ENCODE data around the gene RYR2. TPM values are rescaled to one million over a fixed set of nuclear protein-coding genes. Genes with fewer than 3 reads are reported as not detected.

RYR2 gene
- total RNA-seq, 1 experiment from 2014 or later, result 0.90 TPM

DNA sequence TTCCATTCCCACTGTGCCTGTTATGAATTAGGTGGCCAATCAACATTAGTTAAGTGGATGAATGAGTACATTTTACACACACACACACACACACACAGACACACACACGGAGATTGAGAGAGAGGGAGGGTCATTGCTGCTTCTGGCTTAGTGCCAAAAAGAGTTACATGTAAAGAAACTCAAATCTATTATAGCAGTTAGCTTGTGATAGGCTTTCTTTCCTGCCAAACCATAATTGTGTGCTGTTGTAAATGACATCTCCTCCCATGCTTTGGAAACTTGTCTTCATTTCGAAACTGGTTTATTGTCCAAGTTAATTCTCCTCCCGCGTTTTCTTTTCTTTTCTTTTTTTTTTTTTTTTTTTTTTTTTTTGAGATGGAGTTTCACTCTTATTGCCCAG is 36.3 kb upstream of the RYR2 start:
- H3K36me3 Mint-ChIP-seq (ENCODE audit: insufficient read depth, unreplicated experiment), result no peaks in the 10 kb centered on the region
- intact Hi-C loops (cut with micrococcal nuclease; ENCODE audit: unreplicated experiment), result no loop called here
- H3K4me1 Mint-ChIP-seq (ENCODE audit: low read depth, unreplicated experiment), result no peaks in the 10 kb centered on the region
- no peak overlapping the region for H3K27ac Mint-ChIP-seq (ENCODE audit: unreplicated experiment)
- TF ChIP-seq, protein P1, sequence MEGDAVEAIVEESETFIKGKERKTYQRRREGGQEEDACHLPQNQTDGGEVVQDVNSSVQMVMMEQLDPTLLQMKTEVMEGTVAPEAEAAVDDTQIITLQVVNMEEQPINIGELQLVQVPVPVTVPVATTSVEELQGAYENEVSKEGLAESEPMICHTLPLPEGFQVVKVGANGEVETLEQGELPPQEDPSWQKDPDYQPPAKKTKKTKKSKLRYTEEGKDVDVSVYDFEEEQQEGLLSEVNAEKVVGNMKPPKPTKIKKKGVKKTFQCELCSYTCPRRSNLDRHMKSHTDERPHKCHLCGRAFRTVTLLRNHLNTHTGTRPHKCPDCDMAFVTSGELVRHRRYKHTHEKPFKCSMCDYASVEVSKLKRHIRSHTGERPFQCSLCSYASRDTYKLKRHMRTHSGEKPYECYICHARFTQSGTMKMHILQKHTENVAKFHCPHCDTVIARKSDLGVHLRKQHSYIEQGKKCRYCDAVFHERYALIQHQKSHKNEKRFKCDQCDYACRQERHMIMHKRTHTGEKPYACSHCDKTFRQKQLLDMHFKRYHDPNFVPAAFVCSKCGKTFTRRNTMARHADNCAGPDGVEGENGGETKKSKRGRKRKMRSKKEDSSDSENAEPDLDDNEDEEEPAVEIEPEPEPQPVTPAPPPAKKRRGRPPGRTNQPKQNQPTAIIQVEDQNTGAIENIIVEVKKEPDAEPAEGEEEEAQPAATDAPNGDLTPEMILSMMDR (IDR thresholded peaks at IDR 0.05; ENCODE audit: unreplicated experiment), result no peak
- no TSS peak for BruUV-seq (replicated peaks)
- H3K4me3 Mint-ChIP-seq (ENCODE audit: low read depth, unreplicated experiment), result no peak overlapping the region
- peaks cover 17% of the 10 kb centered on the region for H3K9me3 Mint-ChIP-seq (ENCODE audit: low read depth, unreplicated experiment)
- no peak for DNase-seq
- no peaks in the 10 kb centered on the region for H3K27me3 Mint-ChIP-seq (ENCODE audit: unreplicated experiment)
- CTCF ChIA-PET, result no interaction called here

DNA sequence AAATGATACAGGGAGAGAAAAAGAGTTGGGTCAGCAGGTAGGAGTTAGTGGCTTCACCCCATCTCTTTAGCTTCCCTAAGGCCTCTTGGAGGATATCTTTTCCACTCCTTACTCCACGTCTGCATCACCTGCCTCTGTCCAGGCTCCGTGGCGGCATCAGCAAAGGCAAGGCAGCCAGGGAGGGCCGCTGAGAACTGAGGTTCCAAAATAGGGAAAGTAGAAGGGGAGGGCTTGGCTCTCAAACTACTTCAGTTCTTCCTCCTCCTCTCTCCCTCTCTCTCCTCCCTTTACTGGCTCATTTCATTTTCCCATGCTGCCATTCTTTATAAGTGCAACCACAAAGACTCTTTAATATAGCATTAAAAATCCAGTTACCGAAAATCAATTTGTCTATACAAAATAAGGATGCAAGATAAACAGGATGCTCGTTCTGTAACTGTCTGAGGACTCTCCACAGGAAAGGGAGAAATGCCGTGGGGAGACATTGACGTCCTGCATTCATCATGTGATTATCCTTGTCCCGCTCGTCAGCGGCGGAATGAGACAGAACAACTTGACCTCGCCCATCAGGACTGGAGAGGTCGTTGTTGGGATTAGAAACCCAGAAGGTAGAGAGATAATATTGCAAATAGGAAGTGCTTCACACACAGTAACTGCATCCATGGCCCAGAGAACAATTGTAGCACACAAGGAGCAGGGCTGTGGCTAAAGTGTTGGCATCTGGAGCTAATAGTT is 34.7 kb upstream of the RYR2 start:
- no peak overlapping the region for H3K4me3 Mint-ChIP-seq (ENCODE audit: low read depth, unreplicated experiment)
- CTCF ChIA-PET, result no interaction called here
- no peaks in the 10 kb centered on the region for H3K27me3 Mint-ChIP-seq (ENCODE audit: unreplicated experiment)
- H3K4me1 Mint-ChIP-seq (ENCODE audit: low read depth, unreplicated experiment), result peaks cover 2% of the 10 kb centered on the region
- intact Hi-C loops (cut with micrococcal nuclease; ENCODE audit: unreplicated experiment), result no loop called here
- no peak for DNase-seq
- H3K27ac Mint-ChIP-seq (ENCODE audit: unreplicated experiment), result no peak overlapping the region
- TF ChIP-seq, protein P1 (IDR thresholded peaks at IDR 0.05; ENCODE audit: unreplicated experiment), result no peak
- no TSS peak for BruUV-seq (replicated peaks)
- H3K9me3 Mint-ChIP-seq (ENCODE audit: low read depth, unreplicated experiment), result peaks cover 12% of the 10 kb centered on the region
- no peaks in the 10 kb centered on the region for H3K36me3 Mint-ChIP-seq (ENCODE audit: insufficient read depth, unreplicated experiment)

DNA sequence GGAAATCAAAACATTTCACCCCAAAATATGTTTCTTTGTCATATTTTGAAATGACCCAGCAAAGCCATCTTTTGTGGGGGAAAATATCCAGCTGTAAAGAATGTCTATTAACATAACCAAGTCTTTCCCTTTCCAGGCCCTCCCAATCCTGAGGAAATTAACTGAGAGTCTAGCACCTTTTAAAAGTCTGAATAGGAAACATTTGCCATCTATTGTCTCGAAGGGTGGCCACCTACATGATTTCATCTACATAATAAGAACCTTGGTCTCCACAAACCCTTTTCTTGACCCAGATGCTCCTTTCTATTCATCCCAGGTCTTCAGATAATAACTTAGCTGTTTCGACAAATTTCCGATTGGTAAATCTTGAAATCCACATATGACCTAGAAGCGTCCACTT is 32.4 kb upstream of the RYR2 start:
- H3K36me3 Mint-ChIP-seq (ENCODE audit: insufficient read depth, unreplicated experiment), result peaks cover 4% of the 10 kb centered on the region
- intact Hi-C loops (cut with micrococcal nuclease; ENCODE audit: unreplicated experiment), result no loop called here
- CTCF ChIA-PET, result no interaction called here
- BruUV-seq (replicated peaks), result no TSS peak
- no peak overlapping the region for H3K27ac Mint-ChIP-seq (ENCODE audit: unreplicated experiment)
- no peaks in the 10 kb centered on the region for H3K27me3 Mint-ChIP-seq (ENCODE audit: unreplicated experiment)
- peaks cover 12% of the 10 kb centered on the region for H3K4me1 Mint-ChIP-seq (ENCODE audit: low read depth, unreplicated experiment)
- H3K4me3 Mint-ChIP-seq (ENCODE audit: low read depth, unreplicated experiment), result no peak overlapping the region
- TF ChIP-seq, protein P1 (IDR thresholded peaks at IDR 0.05; ENCODE audit: unreplicated experiment), result no peak
- peaks cover 12% of the 10 kb centered on the region for H3K9me3 Mint-ChIP-seq (ENCODE audit: low read depth, unreplicated experiment)
- no peak for DNase-seq

DNA sequence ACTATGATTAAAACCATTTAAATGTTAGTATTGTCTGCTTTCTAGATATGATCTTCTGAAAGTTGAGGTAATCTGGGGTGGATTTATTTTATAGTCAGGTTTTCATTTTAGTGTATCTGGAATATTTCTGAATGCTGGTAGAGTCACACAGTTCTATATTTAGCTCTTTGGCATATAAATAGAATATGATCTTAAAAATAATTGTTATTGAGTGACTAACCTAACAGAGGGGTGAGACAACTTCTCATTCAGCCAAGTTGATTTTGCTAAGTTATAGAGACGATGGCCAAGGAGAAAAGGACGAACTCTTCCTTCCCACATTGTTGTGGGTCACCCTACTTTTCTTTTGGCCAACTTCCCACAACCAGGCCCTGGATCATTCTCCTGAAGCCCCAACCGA is 30.6 kb upstream of the RYR2 start:
- no TSS peak for BruUV-seq (replicated peaks)
- peaks cover 6% of the 10 kb centered on the region for H3K9me3 Mint-ChIP-seq (ENCODE audit: low read depth, unreplicated experiment)
- no peaks in the 10 kb centered on the region for H3K27me3 Mint-ChIP-seq (ENCODE audit: unreplicated experiment)
- CTCF ChIA-PET, result no interaction called here
- TF ChIP-seq, protein P1 (IDR thresholded peaks at IDR 0.05; ENCODE audit: unreplicated experiment), result no peak
- H3K4me3 Mint-ChIP-seq (ENCODE audit: low read depth, unreplicated experiment), result no peak overlapping the region
- H3K27ac Mint-ChIP-seq (ENCODE audit: unreplicated experiment), result no peak overlapping the region
- H3K36me3 Mint-ChIP-seq (ENCODE audit: insufficient read depth, unreplicated experiment), result peaks cover 4% of the 10 kb centered on the region
- H3K4me1 Mint-ChIP-seq (ENCODE audit: low read depth, unreplicated experiment), result peaks cover 12% of the 10 kb centered on the region
- intact Hi-C loops (cut with micrococcal nuclease; ENCODE audit: unreplicated experiment), result no loop called here
- DNase-seq, result no peak

Measured in Calu3 (cell line).